SKM-1 (cell line): ENCODE results near the gene FBP1.
"Not testable (repeated sequence)": the region's sequence is repeated elsewhere in the genome, so short reads cannot be mapped to it uniquely, and the experiment has no call there.

Experiments used
- DNase-seq: peaks from one replicate; lab custom pipeline; 2025; ENCODE audit not compliant: unreplicated experiment; lab: John Stamatoyannopoulos, UW

Gene FBP1

DNA sequence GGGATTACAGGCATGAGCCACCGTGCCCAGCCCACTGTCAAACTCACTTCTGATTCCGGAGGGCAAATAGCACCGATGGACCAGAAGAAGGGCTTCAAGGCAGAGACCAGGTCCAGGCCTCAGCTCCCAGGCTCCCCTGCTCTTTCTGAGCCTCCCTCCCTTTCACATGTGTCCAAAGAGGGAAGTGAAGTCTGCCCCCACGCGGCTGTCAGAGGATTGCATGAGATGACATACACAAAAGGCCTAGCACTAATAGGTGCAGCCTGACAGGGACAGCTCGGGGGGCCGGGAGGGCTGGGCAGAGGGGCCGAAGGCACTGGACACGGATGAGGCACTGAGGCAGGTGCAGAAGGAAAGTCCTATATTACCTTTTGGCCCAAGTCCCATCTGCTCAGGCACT lies 16.1 kb downstream of the FBP1 start:
- DNase-seq: no peak

DNA sequence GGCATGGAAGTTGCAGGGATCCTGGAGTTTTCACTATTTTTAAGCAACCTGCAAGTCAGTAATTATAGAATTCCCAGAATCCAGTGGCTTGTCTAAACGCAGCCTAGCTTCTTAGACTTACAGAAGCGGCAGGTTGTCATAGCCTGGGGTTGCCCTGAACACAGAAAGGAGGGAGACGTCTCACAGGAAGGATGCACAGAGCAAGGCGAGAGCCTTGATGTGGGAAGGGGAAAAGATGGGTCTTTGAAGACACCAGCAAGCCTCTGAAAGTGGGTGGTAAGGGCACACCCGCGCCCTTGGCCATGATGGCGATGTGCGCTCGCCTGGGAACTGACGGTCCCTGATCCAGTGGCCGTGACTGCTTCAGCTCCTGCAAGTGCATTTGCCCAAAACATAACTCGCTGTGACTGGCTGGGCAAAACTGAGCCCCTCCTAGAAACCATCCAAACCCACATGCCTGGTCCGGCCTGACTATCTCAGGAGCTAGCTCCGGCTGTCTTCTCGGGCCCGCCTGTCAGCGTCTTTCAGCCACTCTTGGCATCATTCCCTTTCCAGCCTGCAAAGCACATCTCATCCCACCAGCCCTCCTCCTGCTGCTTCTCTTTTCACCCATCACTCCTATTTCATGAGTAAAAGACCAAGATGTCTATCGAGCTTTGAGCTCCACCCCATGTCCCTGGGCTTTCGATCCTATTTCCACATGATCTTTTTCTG lies 17.1 kb downstream of the FBP1 start:
- DNase-seq: no peak

DNA sequence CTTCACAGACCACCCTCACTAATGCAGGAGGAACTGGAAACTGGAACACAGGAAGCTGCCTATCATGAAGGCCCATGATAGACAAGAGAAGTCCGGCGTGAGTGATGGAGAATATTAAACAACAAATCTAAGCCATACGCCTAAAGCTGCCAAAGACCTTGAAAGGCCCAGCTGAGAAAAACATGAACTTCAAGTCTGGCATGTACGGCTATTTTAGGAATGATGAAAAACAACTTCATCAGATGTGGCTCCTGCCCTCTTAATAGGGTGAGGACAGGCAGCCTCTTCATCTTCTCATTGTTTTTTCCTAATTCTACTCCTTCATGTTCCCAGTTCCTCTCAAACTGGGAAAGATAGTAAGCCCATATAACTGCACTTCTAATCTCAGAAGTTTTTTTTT lies 20.3 kb downstream of the FBP1 start:
- DNase-seq: no peak

DNA sequence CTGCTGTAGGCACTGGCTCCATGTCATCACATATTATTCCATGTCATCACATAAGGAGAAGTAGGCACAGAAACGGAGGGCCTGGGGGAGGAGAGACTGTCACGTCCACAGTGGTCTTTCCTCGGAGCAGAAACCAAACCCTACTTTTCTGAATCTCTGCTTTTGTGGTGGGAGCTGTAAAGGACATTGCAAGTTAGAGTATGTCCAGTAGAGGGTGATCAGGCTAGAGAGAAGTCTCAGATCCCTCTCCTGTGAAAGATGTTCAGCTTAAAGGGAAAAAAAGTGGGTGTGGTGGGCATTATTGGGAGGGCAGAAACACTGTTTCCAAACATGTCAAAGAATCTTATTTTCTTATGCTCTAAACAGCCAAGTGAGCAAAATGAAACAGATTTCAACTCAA lies 26.3 kb downstream of the FBP1 start:
- DNase-seq: no peak

DNA sequence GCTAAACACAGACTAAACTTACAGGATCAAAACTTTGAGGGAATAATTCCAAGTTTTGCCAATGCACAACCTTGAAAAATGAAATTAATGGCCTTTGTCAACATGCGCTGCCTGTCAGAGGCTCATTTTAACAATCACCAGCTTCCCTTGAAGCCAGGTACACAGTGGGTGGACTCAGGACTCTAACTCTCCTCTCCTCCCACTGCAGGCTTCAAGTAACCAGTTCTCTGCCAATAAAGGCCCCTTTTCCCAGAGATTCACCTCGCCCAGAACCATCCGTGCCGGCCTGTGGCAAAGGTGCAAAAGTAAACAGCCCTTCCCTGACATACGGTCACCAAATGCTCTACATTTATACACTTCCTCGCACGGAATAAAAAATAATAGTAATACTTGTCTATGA lies 27.2 kb downstream of the FBP1 start:
- no peak for DNase-seq

DNA sequence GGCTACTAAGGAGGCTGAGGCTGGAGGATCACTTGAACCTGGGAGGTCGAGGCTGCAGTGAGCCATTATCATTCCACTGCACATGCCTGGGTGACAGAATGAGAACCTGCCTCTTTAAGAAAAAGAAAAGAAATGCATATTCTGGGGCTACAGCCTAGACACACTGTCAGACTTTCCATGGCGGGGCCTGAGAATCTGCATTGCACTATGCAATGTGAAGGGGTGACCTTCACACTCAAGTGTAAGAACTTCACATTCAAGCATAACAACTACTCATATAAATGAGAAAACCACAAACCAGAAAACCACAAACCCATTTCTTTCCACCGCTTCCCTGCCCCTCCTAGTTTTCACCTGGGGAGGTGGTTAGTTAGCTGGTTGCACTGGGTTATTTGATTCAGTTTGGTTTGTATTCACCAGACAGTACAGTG lies 27.7 kb downstream of the FBP1 start:
- DNase-seq: no peak

DNA sequence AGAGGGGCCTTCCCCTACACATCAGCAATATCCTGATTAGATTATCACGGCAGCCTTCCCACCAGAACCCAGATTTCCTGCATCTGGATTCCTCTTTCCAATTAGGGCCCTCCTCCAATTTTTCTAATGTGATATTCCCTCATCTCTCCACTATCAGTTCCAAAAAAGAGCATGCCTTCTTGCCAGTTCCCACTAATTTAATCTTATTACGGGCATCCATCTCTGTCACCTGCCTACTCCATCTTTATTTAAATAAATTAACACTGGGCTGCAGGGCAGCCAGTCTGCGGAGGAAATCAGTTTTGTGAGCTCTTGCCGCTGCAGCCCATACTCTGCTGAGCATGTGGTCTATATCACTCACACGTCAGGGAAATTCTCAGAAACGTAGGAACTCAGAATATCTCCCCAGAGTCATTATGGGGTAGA lies 29.1 kb downstream of the FBP1 start:
- no peak for DNase-seq

DNA sequence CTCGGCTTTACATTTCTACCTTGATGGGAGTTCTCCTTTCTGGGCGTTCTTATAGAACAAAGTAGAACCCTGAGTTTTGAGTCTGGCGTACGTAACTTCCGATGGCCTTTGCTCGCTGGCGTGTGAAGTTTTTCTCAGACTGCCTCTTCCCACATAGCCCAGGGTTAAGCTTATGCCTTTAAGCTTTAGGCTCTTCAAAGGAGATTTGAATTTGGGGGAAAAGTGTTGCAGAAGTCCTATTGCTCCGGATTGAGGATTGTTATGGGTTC lies 32.0 kb downstream of the FBP1 start:
- no peak for DNase-seq

DNA sequence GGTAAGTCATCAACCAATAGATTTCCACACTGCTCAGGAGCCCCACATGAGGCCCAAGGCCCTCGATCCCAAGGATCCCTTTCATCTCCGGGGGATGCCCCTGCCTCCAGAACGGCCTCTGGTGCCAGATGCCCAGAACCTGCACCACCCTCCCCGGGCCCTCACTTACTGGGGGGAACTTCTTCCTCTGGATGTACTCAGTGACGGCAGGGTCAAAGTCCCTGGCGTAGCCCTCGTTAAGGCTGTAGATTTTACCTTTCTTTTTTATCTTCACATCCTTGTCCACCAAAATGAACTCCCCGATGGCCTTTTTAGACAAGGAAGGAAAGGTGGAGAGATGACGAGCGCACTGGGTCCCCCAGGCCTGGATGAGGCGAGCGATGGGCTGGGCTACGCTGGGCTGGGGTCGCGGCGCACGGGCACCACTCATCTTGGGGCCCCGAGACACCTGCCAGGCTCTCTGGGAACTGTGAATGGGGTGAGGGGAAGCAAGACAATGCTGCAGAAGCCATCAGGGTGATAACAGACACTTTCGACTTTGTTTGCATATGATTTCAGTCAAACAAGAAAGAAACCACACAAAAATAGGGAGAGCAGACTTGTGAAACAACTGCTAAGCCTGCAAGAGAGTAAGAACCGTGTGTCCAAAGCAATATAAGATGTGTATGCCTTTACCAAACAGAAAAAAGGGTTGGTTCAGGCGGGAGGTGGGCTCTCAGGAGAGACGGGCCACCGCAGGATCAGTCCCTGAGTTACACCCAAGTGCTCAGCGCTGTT lies 32.5 kb downstream of the FBP1 start:
- DNase-seq: no peak

DNA sequence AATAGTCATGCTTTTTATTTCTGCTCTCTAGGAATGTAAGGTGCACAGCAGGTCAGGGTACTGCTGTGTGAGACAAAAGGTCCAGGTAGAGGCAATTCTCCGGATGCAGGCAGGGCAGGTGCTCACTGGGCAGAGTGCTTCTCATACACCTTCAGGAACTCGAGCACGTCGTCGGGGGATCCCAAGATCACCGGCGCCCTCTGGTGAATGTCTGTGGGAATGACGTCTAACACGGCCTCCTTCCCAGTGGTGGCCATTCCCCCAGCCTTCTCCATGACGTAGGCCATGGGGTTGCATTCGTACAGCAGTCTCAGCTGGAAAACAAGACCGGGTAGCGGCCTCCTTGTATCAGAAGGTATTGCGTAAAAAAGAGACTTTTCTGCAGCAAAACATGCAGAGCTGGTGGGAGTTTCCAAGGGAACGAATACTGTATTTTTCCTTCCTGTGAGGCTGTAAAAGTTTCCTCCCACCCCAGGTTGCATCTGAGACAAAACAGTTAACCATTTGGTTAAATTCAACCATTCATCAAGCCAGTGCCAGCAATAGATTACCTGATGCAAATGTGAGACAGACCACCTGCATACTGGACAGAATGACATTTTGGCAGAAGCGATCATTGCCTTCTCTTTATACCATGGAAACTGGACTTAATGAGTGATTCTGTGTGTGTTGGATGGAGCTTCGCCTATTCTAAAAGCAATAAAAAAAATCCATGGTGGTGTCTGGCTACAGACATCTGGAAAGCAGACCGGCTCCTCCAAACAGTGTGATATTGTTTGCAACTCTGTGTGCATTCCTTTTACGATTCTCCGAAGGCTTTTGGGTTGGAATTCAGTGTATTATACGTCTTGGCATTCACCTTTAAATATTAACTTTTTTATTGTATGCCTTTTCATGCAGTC lies 35.8 kb downstream of the FBP1 start:
- no peak for DNase-seq

DNA sequence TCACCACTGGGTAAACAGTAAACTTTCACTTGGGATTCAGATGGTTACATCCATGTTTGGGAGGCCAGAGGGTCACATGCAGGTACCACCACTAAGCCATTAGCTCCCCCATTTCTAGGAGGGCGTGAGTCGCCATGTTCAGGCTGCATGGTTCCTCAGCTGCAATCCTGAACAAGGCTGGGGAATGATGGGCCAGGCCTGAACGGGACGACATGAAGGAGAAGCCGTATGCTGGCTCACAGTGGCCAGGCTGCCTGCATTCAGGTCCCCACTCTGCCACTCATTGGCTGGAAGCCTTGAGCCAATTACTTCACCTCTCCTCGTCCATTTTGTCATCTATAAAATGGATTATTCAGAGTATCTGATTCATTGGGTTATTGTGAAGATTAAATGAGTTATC lies 36.7 kb downstream of the FBP1 start:
- no peak for DNase-seq

DNA sequence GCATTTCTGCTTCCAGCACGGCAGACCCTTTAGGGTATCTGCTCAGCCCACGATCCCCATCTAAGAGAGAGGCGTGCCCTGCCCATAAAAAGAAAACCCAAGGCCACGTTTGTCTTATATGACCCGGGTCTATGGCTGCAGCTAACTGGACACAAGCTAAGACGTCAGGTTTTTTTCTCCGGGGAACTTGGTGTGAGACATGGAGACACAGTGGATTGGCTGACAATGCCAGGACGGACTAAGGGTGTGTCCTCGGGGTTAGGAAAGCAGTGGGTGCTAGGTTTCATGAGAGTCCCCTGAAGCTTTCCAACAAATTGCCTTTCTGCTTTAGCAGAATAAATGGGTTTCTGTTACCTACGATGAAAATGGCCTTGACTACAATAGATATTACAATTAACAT lies 38.6 kb downstream of the FBP1 start:
- DNase-seq: no peak

DNA sequence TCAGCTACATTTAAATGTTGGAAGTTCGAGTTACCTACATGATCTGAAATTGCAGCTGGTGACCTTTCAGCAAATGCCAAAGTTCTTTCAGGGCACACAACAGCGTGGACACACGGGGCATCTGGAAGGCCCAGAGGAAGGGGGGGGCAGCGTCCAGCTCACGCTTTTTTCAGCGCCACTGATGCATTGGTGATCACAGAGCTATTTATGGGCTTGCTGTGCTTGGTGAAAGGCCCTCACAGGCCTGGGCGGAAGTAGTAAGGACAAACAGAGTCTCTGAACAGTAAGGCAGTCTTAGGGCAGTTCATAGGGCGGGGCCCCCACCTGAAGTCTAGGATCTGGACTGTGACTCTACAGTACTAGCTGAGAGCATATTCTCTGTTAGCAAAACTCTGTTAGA lies 39.1 kb downstream of the FBP1 start:
- DNase-seq: no peak

DNA sequence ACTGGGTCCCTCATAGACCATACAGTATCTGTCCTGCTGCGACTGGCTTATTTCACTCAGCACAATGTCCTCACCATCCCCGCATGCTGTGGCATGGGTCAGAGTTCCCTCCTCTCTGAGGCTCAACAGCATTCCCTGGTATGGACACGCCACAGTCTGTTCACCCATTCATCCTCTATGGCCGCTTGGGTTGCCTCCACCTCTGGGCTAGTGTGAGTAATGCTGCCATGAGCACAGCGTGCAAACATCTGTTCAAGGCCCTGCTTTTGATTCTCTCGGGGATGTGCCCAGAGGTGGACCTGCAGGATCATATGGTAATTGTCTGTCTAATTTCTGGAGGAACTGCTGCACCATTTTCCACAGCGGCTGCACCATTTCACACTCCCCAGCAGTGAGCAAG lies 40.2 kb downstream of the FBP1 start:
- DNase-seq: no peak

DNA sequence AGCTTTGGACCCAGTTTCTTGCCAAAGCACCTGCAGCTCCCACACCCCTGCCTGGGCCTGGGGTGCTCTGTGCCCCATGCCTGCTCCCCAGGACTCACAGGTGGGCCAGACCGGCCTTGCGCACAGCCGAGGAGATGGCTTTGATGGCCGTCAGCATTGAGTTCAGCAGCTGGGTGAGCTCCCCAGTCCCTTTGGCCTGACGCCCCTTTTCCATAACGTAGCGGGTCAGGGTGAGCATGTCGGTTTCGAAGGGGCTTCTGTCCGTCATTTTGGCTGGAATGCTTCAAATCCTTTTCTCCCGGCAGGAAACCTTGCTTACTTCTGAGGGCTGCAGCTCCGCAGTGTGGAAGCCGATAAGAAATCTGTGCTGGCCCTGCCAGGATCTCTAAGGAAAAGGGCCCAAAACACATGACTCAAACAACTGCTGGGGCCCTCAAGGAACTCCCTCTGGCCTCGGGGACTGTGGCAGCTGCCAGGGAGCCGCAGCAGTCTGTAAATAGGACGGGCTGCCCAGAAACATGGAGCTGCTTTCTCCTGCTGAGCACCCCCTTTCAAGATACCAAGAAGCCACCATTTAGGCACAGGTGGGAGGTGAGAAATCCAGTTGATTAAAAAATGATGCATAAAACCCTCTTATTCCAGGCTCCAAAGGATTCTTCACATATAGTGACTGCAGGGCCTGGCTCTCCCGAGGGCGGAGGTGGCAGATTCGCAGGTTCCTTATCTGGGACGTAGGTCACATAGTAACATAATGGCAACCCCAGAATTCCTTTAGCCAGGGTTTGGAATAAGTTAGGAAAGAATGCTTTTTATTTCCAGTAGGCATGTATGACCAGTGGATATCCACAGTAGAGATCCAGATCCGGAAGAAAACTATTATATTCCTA lies 45.6 kb downstream of the FBP1 start, which contains the start of gene FBP2:
TSS of gene FBP2 (minus strand) at position 366 of the 887 bp plus-strand sequence. CDS start at position 268, 98 bp downstream.
- DNase-seq: no peak

DNA sequence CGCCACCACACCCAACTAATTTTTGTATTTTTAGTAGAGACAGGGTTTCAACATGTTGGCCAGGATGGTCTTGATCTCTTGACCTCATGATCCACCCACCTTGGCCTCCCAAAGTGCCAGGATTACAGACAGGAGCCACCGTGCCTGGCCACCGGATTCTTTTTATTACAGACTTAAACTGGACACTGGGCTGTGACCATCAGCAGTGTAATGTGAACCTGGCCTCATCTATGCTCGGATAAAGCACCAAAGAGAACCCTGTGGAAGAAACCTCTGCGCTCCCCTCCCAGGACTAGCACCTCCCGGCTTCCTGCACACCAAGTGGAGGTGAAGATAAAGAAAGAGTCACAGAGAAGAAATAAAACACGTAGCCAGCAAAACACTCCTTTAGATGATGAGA lies 46.6 kb downstream of the FBP1 start:
- not testable (repeated sequence) for DNase-seq

DNA sequence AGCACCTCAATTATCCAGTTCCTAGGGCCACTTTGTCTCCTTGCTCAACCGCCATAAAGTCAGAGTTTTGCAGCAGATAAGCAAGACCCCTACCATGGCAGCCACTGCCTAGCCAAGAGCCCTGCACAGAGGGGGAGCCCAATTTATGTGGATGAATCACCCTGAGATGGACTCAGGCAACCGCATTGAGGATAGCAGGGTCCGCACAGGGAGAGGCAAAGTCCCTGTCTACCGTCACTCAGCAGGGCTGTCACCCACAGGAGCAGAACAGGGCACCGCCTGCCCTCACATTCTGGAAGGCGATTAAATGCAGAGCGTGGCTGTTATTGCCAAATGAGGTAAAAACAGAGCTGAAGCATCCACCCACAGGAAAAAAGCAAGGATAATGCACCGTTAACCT lies 47.4 kb downstream of the FBP1 start:
- DNase-seq: no peak

DNA sequence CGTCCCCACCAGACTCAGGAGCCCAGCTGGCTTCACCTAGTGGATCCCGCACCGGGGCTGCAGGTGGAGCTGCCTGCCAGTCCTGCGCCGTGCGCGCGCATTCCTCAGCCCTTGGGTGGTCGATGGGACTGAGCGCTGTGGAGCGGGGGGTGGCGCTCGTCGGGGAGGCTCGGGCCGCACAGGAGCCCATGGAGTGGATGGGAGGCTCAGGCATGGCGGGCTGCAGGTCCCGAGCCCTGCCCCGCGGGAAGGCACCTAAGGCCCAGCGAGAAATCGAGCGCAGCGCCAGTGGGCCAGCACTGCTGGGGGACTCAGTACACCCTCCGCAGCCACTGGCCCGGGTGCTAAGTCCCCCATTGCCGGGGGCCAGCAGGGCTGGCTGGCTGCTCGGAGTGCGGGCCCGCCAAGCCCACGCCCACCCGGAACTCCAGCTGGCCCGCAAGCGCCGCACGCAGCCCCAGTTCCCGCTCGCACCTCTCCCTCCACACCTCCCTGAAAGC lies 48.2 kb downstream of the FBP1 start:
- DNase-seq: not testable (repeated sequence)

DNA sequence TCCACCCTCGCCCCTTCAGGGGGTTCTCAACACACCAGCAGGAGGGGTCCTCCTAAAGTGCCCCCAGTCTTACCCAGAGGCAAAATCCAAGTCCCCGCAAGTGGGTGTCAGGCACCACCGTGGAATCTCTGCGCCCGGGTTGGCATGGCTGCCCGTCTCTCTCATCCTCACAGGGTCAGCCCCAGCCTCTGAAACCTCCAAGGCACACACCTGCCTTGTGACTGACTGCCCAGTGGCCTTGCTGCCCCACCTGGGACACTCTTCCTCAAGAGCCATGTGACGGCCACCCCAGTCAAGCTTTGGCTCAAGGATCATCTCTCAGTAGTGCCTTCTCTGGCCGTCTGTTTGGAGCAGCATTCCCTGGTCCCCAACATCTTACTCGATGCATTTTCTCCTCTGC lies 50.6 kb downstream of the FBP1 start:
- DNase-seq: no peak

DNA sequence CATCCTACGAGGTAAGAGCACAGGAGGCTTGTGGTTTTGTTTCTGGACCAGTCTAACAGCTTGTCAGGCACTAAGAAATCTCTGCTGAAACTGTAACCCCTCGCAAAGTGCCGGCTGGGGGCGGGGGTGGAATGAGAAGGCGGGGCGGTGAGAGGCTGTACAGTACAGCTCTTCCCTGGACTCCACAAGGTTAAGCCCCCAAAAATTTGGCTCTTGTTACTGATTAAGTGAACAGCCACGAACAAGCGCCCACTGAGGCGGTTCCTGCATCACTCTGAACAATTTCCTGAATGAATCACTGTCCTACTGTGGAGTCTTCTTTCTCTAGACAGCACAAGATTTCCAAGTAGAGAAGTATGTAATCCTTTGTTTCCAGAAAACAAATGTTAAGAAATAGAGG lies 52.5 kb downstream of the FBP1 start:
- DNase-seq: no peak

DNA sequence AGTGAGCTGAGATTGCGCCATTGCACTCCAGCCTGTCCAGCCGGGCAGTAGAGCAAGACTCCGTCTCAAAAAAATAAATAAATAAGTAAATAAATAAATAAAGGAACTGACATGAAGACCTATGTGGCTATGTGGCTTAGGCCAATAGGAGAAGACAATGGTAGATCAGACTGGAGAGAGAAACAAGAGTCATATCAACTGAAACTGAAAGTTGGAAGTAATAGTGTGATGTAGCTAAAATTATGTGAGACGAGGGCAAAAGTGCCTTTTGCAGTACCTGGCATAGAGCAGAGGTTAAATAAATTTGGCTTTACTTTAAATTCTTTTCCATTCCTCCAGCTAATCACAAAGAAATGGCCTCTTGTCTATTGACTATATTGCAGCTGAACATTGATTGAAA lies 53.0 kb downstream of the FBP1 start:
- DNase-seq: no peak
